Panc1 (cell line): ENCODE data around the gene EMC9.

ENCODE experiments used
- POLR2AphosphoS5 ChIP-seq: IDR thresholded peaks from 2 replicates; pipeline ENCODE4 v1.6.1; 2012; ENCODE audit warnings: mild to moderate bottlenecking, low read depth, low read length, moderate library complexity
- SIN3A ChIP-seq: IDR thresholded peaks from 2 replicates; pipeline ENCODE4 v1.6.1; 2012; ENCODE audit warnings: low read depth, mild to moderate bottlenecking, low read length, moderate library complexity, borderline replicate concordance; ENCODE audit not compliant: insufficient read depth
- TCF7L2 ChIP-seq: IDR thresholded peaks from 2 replicates; pipeline ENCODE4 v1.6.1; 2011; ENCODE audit warnings: mild to moderate bottlenecking, low read depth, low read length, inconsistent platforms
- TF ChIP-seq, protein P1 (sequence below): fragments of 450-650 bp; IDR thresholded peaks from 2 replicates; pipeline ENCODE4 v1.5.1; 2017; ENCODE audit warnings: mild to moderate bottlenecking

DNA sequence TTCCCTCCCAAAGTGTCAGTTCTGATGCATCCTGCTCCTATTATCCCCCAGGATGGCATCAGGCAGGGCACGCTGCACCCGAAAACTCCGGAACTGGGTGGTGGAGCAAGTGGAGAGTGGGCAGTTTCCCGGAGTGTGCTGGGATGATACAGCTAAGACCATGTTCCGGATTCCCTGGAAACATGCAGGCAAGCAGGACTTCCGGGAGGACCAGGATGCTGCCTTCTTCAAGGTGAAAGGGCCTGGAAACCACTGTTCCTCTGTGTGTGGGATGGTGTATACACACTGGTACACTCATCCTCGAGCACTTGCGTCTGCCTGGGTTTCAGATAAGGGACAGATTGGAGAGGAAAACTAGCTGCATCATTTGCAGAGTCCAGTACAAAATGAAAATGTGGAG, 20.7 kb upstream of the EMC9 start:
- TF ChIP-seq, protein P1, sequence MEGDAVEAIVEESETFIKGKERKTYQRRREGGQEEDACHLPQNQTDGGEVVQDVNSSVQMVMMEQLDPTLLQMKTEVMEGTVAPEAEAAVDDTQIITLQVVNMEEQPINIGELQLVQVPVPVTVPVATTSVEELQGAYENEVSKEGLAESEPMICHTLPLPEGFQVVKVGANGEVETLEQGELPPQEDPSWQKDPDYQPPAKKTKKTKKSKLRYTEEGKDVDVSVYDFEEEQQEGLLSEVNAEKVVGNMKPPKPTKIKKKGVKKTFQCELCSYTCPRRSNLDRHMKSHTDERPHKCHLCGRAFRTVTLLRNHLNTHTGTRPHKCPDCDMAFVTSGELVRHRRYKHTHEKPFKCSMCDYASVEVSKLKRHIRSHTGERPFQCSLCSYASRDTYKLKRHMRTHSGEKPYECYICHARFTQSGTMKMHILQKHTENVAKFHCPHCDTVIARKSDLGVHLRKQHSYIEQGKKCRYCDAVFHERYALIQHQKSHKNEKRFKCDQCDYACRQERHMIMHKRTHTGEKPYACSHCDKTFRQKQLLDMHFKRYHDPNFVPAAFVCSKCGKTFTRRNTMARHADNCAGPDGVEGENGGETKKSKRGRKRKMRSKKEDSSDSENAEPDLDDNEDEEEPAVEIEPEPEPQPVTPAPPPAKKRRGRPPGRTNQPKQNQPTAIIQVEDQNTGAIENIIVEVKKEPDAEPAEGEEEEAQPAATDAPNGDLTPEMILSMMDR: no peak
- TF ChIP-seq TCF7L2 (no peak), POLR2AphosphoS5 (no peak), SIN3A (no peak)
